Spleen (tissue), 3 donors: ENCODE measurements around the gene EFCAB13.

Source experiments
- POLR2A ChIP-seq, 3 donors: fragments of 450-650 bp; IDR thresholded peaks; one replicate each; pipeline ENCODE4 v1.5.1; 2017; ENCODE audit warnings: antibody characterized with exemption in 3 of 3, mild to moderate bottlenecking in 1 of 3
- POLR2AphosphoS5 ChIP-seq, 3 donors: sonication (generic); formaldehyde crosslinking; IDR thresholded peaks; one replicate each; pipeline ENCODE4 v1.5.1; 2017; ENCODE audit warnings: antibody characterized with exemption in 3 of 3

GRCh38 chr17:47301161-47301560 lies 22.6 kb upstream of the EFCAB13 start:
- TF ChIP-seq POLR2AphosphoS5 (IDR thresholded peaks at IDR 0.05) (no peak), POLR2A (IDR thresholded peaks at IDR 0.05) (no peak)
